Lower leg skin (tissue), 4 donors: Measurements from ENCODE around the gene MX1. TPM values are rescaled to one million over a fixed set of nuclear protein-coding genes. Genes with fewer than 3 reads are reported as not detected.

Source experiments
- DNase-seq, 2 donors: peaks; one replicate each; pipeline ENCODE4 v3.0.0-alpha.2; 2019; ENCODE audit warnings: low spot score in 2 of 2
- H3K4me3 ChIP-seq: fragments of 200-600 bp; sonication (generic); 2 replicates; pipeline ENCODE4 v1.5.1; 2017; ENCODE audit warnings: mild to moderate bottlenecking, low read depth; ENCODE audit not compliant: poor library complexity, severe bottlenecking
- CTCF ChIP-seq, 3 donors: fragments of 450-650 bp; IDR thresholded peaks; one replicate each; pipeline ENCODE4 v1.5.1; 2016; ENCODE audit warnings: antibody characterized with exemption in 3 of 3, mild to moderate bottlenecking in 3 of 3, moderate library complexity in 2 of 3
- POLR2A ChIP-seq, 2 donors: fragments of 450-650 bp; IDR thresholded peaks; one replicate each; pipeline ENCODE4 v1.6.1; 2016 to 2017; ENCODE audit warnings: antibody characterized with exemption in 2 of 2, mild to moderate bottlenecking in 1 of 2, moderate library complexity in 1 of 2
- WGBS, 2 donors: methylation state at CpG; one replicate each; pipeline ENCODE4 v1.1.5; 2018; 5-methylcytosine and 5-hydroxymethylcytosine counted together
- intact Hi-C: fragments of 100-400 bp; cut with DNase I; formaldehyde crosslinking; loops from one replicate; pipeline ENCODE4 v1.15.0; 2023; ENCODE audit warnings: low total_unique reads
- total RNA-seq, 4 donors: library from RNA; depleted of rRNA; stranded (reverse); fragments of >200 nt; gene quantifications; one replicate each; pipeline ENCODE4 v1.1.0, GENCODE V29; 2016

Gene MX1
- total RNA-seq, 4 donors from 2014 or later, result 3.3 to 15.1 (median 9.1) TPM

GRCh38 chr21:41472753-41473548 lies 46.9 kb downstream of the MX1 start:
- TF ChIP-seq POLR2A (IDR thresholded peaks at IDR 0.05), result no peak
- no peak for TF ChIP-seq CTCF (IDR thresholded peaks at IDR 0.05)
- WGBS, 2 donors, result 87 to 89% methylated on average over 31 to 33 of the region's 33 CpGs
- DNase-seq, result no peak
- intact Hi-C loops, result no loop called here
- no peak overlapping the region for H3K4me3 ChIP-seq

- no peak for DNase-seq
- intact Hi-C loops, result no loop called here
- H3K4me3 ChIP-seq, result no peak overlapping the region
- 69 to 76% methylated on average over 11 to 14 of the region's 15 CpGs for WGBS, 2 donors
- TF ChIP-seq POLR2A (IDR thresholded peaks at IDR 0.05) (no peak), CTCF (IDR thresholded peaks at IDR 0.05) (no peak)
Observed at GRCh38 chr21:41475714-41476420, 49.8 kb downstream of the MX1 start.

GRCh38 chr21:41477641-41478318 lies 51.7 kb downstream of the MX1 start:
- no peak for TF ChIP-seq CTCF (IDR thresholded peaks at IDR 0.05)
- TF ChIP-seq POLR2A (IDR thresholded peaks at IDR 0.05), result no peak
- 29 to 31% methylated on average over 14 to 15 of the region's 15 CpGs for WGBS, 2 donors
- DNase-seq, result no peak
- H3K4me3 ChIP-seq, result no peak overlapping the region
- intact Hi-C loops, result no loop called here

GRCh38 chr21:41478319-41479177 lies 52.5 kb downstream of the MX1 start:
- H3K4me3 ChIP-seq, result no peak overlapping the region
- intact Hi-C loops, result no loop called here

More at GRCh38 chr21:41478319-41479177, 52.5 kb downstream of the MX1 start:
- no peak for DNase-seq
- WGBS, 2 donors, result 47 to 65% methylated on average over 11 of the region's 11 CpGs
- TF ChIP-seq POLR2A (IDR thresholded peaks at IDR 0.05) (no peak), CTCF (IDR thresholded peaks at IDR 0.05) (no peak)
